GM19438 (cell line): ENCODE measurements around the gene COL26A1.

Experiments used
- ATAC-seq: cut with Tn5 transposase; IDR thresholded peaks from one replicate; pipeline ENCODE4 v1.9.1; 2021; ENCODE audit warnings: low read depth; ENCODE audit not compliant: unreplicated experiment

The COL26A1 gene

DNA sequence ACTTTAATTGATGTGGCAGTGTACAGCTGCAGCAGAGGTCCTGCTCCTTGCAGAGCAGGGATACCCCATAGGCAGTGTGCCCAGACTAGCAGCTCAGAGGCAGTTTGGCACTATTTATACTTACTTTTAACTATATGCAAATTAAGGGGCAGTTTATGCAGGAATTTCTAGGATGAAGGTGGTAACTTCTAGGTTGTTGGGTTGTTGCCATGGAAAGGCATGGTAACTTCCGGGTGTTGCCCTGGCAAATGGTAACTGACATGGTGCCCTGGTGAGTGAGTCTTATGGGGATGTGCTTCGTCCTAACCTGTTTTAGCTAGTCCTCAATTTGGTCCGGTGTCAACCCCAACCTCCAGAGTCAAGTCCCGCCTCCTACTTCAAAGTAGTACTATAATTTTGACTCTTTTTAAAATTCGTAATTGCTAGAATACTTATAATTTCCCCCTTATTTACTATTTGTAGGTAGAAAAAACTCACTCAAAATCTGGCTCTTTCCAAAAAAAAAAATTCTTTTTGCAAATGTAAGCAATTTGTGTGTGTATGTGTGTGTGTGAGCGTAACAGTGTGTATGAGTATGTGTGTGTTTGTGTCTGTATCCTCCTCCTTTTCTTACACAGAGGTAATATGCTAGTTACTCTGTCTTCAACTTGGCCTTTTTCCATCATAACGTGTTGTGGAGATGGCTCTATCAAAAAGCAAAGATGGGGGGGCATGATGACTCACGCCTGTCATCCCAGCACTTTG is 5.9 kb downstream of the COL26A1 start:
- ATAC-seq = no peak

GRCh38 chr7:101370836-101371235 is 8.2 kb downstream of the COL26A1 start:
- ATAC-seq = no peak

DNA sequence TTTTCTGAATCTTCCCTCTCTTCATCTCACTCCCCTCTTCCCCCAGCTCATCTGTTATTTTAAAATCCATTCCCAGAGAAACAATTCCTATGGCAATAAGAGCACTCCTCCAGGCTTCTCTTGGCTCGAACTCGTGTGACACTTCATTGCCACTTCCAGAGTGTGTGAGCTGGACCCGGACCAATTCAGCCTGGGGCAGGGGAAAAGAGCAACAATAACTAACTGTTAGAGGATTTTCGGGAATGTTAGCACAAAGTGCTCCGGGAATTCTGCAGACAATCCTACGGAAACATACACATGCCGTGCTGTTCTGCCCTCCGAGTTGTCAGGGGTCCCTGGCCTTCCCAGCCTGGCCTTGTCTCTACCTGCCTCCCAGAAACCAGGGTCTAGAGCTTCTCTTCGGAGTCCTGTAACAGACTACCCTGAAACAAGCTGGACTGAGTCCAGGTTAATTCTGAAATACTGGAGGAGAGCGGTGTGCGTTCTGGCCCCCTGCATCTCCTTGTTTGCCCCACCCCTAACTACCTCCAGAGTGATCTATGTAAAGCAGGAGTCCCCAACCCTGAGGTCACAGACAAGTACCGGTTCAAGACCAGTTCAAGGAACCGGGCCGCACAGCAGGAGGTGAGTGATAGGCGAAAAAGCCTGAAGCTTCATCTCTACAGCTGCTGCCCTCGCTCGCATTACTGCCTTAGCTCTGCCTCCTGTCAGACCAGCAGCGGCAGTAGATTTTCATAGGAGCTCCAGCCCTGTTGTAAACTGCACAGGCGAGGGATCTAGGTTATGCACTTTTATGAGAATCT is 11.3 kb downstream of the COL26A1 start:
- no peak for ATAC-seq

- no peak for ATAC-seq
Observed at GRCh38 chr7:101374990-101375389, 12.3 kb downstream of the COL26A1 start.

GRCh38 chr7:101376601-101377000 is 13.9 kb downstream of the COL26A1 start:
- no peak for ATAC-seq

DNA sequence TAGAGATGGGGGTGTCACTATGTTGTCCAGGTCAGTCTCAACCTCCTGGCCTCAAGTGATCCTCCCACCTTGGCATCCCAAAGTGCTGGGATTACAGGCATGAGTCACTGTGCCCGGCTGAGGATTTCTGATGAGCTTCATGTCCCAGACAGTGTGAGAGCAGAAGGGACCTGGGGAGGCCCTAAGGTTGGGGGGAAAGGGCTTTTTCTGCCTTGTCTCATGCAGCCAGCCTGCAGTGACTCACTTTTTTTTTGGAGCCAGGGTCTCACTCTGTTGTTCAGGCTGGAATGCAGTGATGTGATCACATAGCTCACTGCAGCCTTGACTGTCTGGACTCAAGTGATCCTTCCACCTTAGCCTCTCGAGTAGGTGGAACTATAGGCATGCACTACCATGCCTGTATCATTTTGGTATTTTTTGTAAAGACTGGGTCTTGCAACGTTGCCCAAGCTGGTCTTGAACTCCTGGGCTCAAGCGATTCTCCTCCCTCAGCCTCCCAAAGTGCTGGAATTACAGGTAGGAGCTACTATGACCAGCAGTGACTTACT is 14.6 kb downstream of the COL26A1 start:
- no peak for ATAC-seq

DNA sequence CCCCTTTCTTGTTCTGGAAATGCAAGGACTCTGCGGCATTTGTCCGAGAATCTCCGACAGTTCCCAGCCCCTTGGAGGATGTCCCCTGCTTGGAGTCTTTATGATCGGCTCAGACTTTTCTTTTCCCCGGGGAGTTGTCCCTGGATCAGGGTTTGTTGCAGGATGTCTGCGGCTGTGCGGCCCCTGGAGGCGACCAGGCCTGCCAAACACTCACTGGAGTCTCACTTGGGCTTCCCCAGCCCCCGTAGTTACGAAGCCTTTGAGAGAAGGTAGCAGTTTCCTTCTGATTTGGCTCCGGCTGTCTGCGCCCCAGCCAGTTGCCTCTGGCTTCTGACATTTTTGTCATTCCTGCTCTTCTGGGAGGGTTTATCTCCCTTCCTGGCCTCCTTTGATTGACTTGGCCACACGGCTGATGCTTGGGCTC is 16.1 kb downstream of the COL26A1 start:
- no peak for ATAC-seq

DNA sequence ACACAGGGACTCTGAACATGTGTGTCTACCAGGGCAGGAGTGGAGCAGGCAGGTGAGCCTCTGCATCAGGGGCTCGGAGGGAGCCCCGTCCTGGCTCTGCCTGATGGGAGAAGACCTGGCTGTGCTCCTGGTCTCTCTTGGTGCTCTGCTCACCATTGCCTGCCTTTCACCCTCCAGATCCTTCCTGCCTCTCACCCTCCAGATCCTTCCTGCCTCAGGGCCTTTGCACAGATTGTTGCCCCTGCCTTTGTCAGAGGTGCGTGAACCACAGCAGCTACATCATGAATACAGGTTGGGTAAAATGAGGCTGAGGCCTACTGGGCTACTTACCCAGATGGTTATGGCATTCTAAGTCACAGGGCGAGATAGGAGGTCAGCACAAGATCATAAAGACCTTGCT is 16.6 kb downstream of the COL26A1 start:
- ATAC-seq = no peak

GRCh38 chr7:101381549-101382111 is 19.0 kb downstream of the COL26A1 start:
- no peak for ATAC-seq

- ATAC-seq = no peak
Observed at GRCh38 chr7:101382937-101383336, 20.3 kb downstream of the COL26A1 start.

DNA sequence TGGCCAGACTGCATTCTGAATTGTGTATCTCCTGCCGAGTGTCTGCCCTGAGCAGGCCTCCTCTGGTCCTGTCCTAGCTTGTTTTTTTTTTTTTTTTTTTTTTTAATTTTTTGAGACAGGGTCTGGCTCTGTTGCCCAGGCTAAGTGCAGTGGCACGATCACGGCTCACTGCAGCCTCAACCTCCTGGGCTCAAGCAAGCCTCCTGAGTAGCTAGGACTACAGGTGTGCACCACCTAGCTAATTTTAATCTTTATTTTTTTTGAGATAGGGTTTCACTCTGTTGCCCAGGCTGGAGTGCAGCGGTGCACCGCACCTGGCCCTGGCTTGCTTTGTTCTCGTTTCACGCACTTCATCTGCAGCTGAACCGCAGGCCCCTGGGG is 23.5 kb downstream of the COL26A1 start:
- no peak for ATAC-seq

- ATAC-seq = no peak
Observed at GRCh38 chr7:101386558-101387231, 24.0 kb downstream of the COL26A1 start.

DNA sequence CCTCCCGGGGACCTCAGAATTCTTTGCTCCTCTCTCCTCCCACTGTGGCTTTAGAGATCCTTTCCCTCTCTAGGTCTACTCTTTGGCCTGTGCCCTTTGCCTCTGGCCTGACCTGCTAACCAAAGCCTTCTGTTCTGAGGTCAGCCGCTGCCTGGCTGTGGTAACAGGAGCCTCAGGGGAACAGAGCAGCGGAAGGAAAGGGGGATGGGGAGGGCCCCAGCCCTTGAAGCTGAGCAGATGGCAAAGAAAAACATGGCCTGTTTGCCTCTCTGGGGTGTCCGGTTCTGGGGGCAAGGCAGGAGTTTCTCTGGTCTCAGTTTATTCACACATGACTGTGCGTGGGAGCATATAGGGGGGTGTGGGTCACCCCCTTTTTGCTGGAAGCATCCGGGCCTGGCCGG is 28.2 kb downstream of the COL26A1 start:
- ATAC-seq = peak; percentile 96

DNA sequence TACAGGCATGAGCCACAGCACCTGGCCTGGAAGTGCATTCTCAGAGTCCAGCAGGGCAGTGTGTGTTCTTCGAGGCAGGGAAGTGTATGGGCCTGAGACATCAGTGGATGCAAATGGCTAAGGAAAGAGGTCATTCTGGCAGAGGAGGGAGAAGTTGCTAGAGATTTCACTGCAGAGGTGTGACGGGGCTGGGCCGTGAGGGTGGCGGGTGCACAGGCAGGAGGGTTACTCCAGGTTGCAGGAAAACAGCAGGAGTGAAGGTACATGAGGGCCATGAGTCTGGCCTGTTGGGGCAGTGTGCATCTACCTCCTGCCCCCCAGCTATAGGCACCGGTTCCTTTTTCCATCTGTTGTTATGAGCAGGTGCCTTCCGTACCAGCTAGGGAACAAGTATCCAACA is 29.3 kb downstream of the COL26A1 start:
- no peak for ATAC-seq

DNA sequence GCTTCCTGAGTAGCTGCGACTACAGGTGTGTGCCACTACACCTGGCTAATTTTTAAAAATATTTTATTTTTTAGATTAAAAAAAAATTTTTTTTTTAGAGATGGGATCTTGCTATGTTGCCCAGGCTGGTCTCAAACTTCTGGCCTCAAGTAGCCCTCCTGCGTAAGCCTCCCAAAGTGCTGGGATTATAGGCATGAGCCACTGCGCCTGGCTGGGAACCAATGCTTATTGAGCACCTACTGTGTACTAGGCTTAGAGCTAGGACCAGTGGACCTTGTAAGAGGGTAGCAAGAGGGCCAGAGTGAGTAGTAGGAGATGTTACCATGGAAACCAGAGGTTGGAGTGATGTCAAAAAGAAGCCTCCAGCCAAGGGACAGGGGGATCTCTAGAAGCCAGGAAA is 31.2 kb downstream of the COL26A1 start:
- no peak for ATAC-seq

GRCh38 chr7:101395376-101395775 is 32.7 kb downstream of the COL26A1 start:
- ATAC-seq = no peak

DNA sequence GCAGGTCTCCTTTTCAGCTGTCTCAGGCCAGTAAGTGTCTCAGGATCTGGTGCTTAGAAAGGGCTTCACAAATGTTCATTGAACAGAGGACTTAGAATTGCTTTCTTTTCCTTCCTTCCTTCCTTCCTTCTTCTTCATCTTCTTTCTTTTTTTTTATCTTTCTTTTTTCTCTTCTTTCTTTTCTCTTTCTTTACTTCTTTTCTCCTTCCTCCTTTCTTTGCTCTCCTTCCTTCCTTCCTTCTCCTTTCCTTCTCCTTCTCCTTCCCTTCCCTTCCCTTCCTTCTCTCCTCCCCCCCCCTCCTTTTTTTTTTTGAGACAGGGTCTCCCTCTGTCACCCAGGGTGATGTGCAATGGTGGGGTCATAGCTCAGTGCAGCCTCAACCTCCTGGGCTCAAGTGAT is 34.6 kb downstream of the COL26A1 start:
- ATAC-seq = no peak

- no peak for ATAC-seq
Observed at GRCh38 chr7:101397770-101398324, 35.2 kb downstream of the COL26A1 start.

GRCh38 chr7:101398396-101399289 is 36.0 kb downstream of the COL26A1 start:
- no peak for ATAC-seq

DNA sequence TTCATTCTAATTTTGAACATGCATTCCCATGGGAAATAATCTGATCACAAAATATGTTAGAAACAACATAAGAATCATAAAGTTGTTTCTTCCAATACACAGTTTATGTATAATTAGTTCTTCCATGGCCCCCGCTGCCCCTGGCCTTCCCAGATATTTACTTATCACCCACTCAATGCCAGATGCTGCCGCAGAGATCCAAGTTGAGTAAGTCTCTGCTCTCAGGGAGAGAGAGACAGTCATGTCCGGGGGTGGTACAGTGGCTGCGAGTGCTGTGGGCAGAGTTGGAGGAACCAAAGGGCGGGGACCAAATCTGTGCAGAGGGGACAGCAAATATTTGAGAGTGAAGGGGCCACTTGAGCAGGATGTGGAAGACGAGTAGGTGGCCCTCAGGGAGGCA is 37.1 kb downstream of the COL26A1 start:
- ATAC-seq = no peak
